Activated T-helper 17 cell treated with anti-CD3 and anti-CD28 coated beads, Interleukin-2, amount 50 U/mL, for 72 hours (primary cell): ENCODE measurements around the gene EXD2. TPM values are rescaled to one million over a fixed set of nuclear protein-coding genes. Genes with fewer than 3 reads are reported as not detected.
"Not testable (repeated sequence)": the region's sequence is repeated elsewhere in the genome, so short reads cannot be mapped to it uniquely, and the experiment has no call there.

Source experiments
- ATAC-seq: fragments of 150-1000 bp; cut with Tn5 transposase; replicated peaks from 2 replicates; pipeline ENCODE4 v1.10.0; 2021; ENCODE audit warnings: mild to moderate bottlenecking, moderate library complexity
- H3K27ac Mint-ChIP-seq: one replicate; pipeline ENCODE4 v1.8.0; 2022; ENCODE audit warnings: mixed read lengths
- H3K27me3 Mint-ChIP-seq: one replicate; pipeline ENCODE4 v1.8.0; 2022; ENCODE audit warnings: mixed read lengths
- H3K36me3 Mint-ChIP-seq: one replicate; pipeline ENCODE4 v1.8.0; 2022; ENCODE audit warnings: low read depth, mild to moderate bottlenecking, mixed read lengths
- H3K4me1 Mint-ChIP-seq: one replicate; pipeline ENCODE4 v1.8.0; 2022; ENCODE audit warnings: mixed read lengths
- H3K4me3 Mint-ChIP-seq: one replicate; pipeline ENCODE4 v1.8.0; 2022; ENCODE audit warnings: mild to moderate bottlenecking, mixed read lengths
- H3K9me3 Mint-ChIP-seq: one replicate; pipeline ENCODE4 v1.8.0; 2022; ENCODE audit warnings: mixed read lengths
- total RNA-seq, 2 donors: library from RNA; stranded (reverse); gene quantifications; one replicate each; pipeline ENCODE4 v1.2.3, GENCODE V29; 2022

EXD2 gene
- total RNA-seq, 2 donors from 2014 or later, result 9.2 to 11.8 TPM

DNA sequence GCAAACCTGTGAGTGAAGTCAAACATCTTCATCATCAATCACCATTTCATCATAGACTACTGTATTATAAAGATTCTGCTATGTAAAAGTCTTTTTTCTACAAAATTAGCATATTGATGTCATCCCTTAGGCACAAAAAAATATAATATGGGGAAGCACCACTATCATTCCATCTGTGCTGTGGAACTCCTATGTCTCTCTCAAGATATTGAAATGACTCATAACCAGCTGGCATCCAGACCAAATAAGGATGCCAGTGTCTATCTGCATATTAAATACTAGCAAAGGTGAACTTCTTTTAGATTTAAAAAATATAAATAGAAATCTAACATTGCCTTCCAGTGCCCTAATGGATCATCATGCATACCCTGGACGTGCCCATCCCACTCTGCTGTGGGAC, 20.5 kb upstream of the EXD2 start:
- no peak overlapping the region for H3K27ac Mint-ChIP-seq
- no peak for ATAC-seq
- no peaks in the 10 kb centered on the region for H3K36me3 Mint-ChIP-seq
- H3K4me3 Mint-ChIP-seq, result no peak overlapping the region
- H3K4me1 Mint-ChIP-seq, result no peaks in the 10 kb centered on the region
- no peaks in the 10 kb centered on the region for H3K27me3 Mint-ChIP-seq
- no peaks in the 10 kb centered on the region for H3K9me3 Mint-ChIP-seq

DNA sequence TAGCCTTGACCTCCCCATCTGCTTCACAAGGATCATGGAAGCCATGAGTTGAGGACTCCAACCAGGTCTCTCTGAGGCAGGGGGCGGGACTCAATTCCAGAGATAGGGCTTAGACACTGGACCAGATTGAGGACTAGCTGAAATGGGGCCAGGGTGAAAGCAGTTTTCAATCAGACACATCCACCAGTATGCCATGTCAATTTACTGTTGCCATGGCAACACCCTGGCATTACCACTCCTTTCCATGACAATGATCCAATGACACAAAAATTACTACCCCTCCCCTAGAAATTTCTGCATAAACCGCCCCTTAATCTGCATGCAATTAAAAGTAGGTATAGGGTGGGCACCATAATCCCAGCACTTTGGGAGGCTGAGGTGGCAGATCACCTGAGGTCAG, 19.7 kb upstream of the EXD2 start:
- H3K27me3 Mint-ChIP-seq, result no peaks in the 10 kb centered on the region
- no peak for ATAC-seq
- H3K36me3 Mint-ChIP-seq, result no peaks in the 10 kb centered on the region
- H3K9me3 Mint-ChIP-seq, result no peaks in the 10 kb centered on the region
- H3K27ac Mint-ChIP-seq, result no peak overlapping the region
- no peaks in the 10 kb centered on the region for H3K4me1 Mint-ChIP-seq
- no peak overlapping the region for H3K4me3 Mint-ChIP-seq

DNA sequence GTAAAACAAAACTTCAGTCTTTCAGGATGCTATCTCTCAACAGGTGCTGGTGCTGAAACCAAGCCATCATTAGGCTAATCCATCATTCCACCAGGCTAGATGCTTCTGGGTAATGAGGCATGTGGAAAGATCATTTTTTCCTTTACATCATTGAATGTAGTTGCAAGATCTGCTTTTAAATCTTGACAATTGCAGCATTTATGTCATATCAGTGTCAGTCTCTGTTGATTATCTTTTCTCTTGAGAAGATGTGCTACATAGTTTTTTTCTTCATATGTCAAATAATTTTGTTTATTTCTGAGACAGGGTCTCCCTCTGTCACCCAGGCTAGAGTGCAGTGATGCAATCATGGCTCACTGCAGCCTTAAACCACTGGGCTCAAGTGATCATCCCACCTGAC, 16.2 kb upstream of the EXD2 start:
- Mint-ChIP-seq H3K9me3 (no peaks in the 10 kb centered on the region), H3K36me3 (no peaks in the 10 kb centered on the region), H3K4me3 (no peak overlapping the region), H3K4me1 (no peaks in the 10 kb centered on the region), H3K27ac (no peak overlapping the region), H3K27me3 (no peaks in the 10 kb centered on the region)
- ATAC-seq, result no peak

DNA sequence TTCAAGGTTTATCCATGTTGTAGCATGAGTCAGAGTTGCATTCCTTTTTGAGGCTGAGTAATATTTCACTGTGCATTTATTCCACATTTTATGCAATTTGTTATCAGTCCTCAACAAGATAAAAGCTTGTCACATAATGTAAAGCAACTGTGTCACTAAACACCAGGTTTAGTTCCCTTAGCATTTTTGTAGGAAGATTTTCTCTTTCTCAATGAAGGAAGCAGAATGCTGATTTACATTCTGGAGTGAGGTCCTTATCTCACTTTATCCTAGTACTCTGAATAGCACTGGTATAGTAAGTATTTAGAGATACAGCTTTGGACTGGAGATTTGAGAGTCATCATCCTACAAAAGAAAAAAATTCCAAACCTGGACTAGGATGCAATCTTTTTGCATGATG, 9.8 kb upstream of the EXD2 start:
- Mint-ChIP-seq H3K36me3 (no peaks in the 10 kb centered on the region), H3K9me3 (no peaks in the 10 kb centered on the region), H3K27ac (no peak overlapping the region), H3K4me3 (no peak overlapping the region), H3K27me3 (no peaks in the 10 kb centered on the region), H3K4me1 (no peaks in the 10 kb centered on the region)
- ATAC-seq, result no peak

DNA sequence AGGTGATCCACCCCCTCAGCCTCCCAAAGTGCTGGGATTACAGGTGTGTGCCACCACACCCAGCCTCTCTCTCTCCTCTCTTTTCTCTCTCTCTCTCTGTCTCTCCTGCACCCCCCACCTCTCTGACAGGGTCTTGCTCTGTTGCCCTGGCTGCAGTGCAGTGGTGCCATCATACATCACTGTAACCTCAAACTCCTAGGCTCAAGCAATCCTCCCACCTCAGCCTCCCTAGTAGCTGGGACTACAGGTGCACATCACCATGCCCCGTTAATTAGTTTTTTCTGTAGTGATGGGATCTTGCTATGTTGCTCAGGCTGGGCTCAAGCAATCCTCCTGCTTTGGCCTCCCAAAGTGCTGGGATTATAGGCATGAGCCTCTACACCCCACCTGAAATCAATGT, 8.7 kb upstream of the EXD2 start:
- not testable (repeated sequence) for H3K9me3 Mint-ChIP-seq, ATAC-seq, H3K4me3 Mint-ChIP-seq, H3K4me1 Mint-ChIP-seq, H3K27me3 Mint-ChIP-seq, H3K27ac Mint-ChIP-seq, H3K36me3 Mint-ChIP-seq

DNA sequence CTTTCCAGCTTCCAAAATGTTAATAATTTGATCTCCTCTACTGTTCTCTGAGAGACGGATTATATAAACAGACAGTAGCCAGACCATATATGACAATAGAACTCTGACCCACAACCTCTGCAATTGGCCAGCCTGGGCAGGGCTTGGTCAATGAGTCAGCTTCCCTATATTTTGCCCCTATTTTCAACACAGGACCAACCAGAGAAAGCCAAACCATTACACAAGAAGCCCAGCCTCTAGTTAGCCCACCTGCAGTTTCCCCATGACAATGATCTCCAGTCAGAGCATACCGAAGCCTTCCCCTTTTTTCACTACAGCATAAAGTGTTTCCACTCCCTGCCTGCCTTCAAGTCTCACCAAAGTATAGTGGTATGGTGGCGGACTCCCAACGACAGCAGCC, 7.6 kb upstream of the EXD2 start:
- Mint-ChIP-seq H3K27ac (no peak overlapping the region), H3K27me3 (no peaks in the 10 kb centered on the region), H3K4me3 (no peak overlapping the region), H3K9me3 (no peaks in the 10 kb centered on the region), H3K4me1 (no peaks in the 10 kb centered on the region), H3K36me3 (no peaks in the 10 kb centered on the region)
- ATAC-seq, result no peak

DNA sequence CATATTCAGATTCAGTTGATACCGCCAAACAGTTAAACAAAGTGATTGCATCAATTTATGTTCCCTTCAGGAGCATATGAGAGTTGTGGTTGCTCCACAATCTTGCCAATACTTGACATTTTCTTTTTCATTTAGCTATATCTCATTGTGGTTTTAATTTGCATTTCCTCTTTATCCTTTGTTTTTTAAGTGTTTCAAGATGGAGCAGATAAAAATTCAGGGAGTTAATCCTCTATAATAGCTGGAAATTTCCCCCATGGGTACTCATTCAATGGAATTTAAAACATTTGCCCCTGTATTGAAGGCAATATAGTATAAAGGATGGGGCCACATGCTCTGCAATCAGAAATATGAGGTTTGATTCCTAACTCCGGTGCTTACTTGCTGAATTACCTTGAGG, 1.1 kb upstream of the EXD2 start:
- peak overlapping the region; percentile 89 for H3K4me3 Mint-ChIP-seq
- H3K36me3 Mint-ChIP-seq, result no peaks in the 10 kb centered on the region
- H3K27ac Mint-ChIP-seq, result no peak overlapping the region
- no peaks in the 10 kb centered on the region for H3K27me3 Mint-ChIP-seq
- H3K4me1 Mint-ChIP-seq, result peaks cover 4% of the 10 kb centered on the region
- no peaks in the 10 kb centered on the region for H3K9me3 Mint-ChIP-seq
- no peak for ATAC-seq

DNA sequence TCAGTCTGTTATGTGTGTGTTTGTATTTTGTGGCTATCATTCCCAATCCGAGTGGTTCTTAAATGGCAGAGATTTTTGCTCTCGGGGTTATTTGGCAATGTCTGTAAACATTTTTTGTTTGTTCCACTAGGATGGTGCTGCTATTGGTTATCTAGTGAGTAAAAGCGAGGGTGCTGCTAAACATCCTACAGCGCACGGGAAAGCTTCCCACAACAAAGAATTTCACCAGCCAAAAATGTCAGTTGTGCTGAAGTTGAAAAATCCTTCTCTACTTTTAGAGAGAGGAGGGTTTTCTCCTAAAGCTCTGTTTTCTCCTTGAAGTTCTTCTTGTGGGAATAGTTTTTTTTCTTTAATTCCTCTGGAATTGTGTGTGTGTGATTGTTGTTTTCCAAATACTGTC, 2.4 kb downstream of the EXD2 start:
- Mint-ChIP-seq H3K27me3 (no peaks in the 10 kb centered on the region), H3K9me3 (no peaks in the 10 kb centered on the region), H3K36me3 (no peaks in the 10 kb centered on the region), H3K4me1 (peaks cover 4% of the 10 kb centered on the region), H3K4me3 (peak overlapping the region; percentile 89), H3K27ac (no peak overlapping the region)
- no peak for ATAC-seq

DNA sequence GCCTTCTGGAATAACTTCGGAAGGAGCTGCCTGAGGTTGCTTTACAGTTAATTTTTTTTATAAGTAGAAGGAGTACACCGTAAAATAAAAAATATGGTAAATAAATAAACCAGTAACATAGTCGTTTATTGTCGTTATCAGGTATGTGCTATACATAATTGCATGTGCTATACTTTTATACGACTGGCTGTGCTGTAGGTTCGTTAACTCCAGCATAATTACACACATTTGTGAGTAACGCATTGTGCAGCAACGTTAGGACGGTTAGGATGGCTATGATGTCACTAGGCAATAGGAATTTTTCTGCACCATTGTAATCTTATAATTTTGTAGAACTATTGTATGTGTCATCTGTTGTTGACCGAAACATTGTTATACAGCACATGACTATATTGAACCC, 8.5 kb downstream of the EXD2 start:
- Mint-ChIP-seq H3K4me3 (no peak overlapping the region), H3K4me1 (no peaks in the 10 kb centered on the region), H3K36me3 (no peaks in the 10 kb centered on the region), H3K9me3 (no peaks in the 10 kb centered on the region), H3K27me3 (no peaks in the 10 kb centered on the region), H3K27ac (no peak overlapping the region)
- ATAC-seq, result no peak

DNA sequence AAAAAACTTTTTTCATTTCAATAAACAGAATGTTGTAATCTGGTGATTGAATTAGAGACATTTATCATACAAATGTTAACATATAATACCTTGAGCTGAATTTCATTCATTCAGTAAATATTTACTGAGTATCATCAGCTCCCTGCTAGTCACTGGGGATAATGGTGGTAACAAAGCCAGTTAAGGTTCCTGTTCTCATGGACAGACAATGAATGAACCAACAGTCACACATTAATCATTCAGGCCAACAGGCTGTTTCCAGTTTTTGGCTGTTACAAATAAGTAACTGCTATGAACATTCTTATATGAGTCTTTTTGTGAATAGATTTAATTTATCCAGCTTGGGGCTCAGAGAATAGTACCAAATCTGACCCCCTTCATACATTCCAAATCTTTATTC, 13.5 kb downstream of the EXD2 start:
- H3K4me1 Mint-ChIP-seq, result no peaks in the 10 kb centered on the region
- ATAC-seq, result no peak
- H3K27ac Mint-ChIP-seq, result no peak overlapping the region
- H3K36me3 Mint-ChIP-seq, result peaks cover 12% of the 10 kb centered on the region
- H3K4me3 Mint-ChIP-seq, result no peak overlapping the region
- H3K27me3 Mint-ChIP-seq, result no peaks in the 10 kb centered on the region
- no peaks in the 10 kb centered on the region for H3K9me3 Mint-ChIP-seq

DNA sequence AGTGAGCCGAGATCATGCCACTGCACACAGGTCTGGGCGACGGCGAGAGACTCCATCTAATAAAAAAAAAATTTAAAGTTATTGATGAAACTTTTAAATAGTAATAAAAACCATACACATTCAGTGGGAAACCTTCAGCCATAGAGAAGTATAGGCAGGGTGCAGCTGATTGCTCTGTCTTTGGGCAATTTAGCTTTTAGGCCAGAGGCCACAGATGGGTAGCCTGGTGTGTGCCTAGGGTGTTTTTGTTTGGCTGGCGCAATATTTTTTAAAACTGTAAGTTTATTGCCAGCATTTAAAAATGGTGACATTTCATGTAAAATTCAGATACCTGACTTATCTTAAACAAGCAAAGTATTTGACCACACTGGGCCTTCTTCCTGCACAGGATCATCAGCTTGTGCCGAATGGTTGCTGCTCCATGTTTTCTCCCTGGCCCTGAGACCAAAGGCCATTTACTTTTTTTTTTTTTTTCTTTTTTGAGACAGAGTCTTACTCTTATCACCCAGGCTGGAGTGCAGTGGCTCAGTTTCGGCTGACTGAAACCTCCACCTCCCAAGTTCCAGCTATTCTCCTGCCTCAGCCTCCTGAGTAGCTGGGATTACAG, 16.2 kb downstream of the EXD2 start:
- H3K36me3 Mint-ChIP-seq, result peaks cover 12% of the 10 kb centered on the region
- no peaks in the 10 kb centered on the region for H3K27me3 Mint-ChIP-seq
- no peak for ATAC-seq
- no peak overlapping the region for H3K4me3 Mint-ChIP-seq
- H3K9me3 Mint-ChIP-seq, result no peaks in the 10 kb centered on the region
- H3K27ac Mint-ChIP-seq, result no peak overlapping the region
- no peaks in the 10 kb centered on the region for H3K4me1 Mint-ChIP-seq

DNA sequence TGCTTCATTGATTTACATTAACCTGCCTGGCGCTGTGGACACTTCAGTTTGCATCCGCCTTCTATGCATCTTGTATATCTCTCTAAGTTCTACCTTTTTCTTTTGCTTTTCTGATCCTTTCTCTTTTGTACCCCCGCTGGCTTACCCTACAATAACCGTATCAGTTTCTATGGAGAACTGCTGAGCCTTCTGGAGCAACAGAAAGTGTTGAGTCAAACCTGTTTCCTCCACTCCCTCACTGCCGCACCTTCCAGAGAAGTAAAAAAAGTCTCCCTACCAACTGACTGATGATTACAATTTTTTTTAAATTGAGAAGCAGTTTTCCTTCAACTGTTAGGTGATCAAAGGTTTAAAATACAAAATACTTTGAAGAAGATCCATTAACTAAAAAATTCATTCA, 17.4 kb downstream of the EXD2 start:
- Mint-ChIP-seq H3K27me3 (no peaks in the 10 kb centered on the region), H3K4me3 (no peak overlapping the region), H3K27ac (peak overlapping the region; percentile 42), H3K9me3 (no peaks in the 10 kb centered on the region), H3K4me1 (no peaks in the 10 kb centered on the region), H3K36me3 (peaks cover 12% of the 10 kb centered on the region)
- peak; percentile 54 for ATAC-seq

DNA sequence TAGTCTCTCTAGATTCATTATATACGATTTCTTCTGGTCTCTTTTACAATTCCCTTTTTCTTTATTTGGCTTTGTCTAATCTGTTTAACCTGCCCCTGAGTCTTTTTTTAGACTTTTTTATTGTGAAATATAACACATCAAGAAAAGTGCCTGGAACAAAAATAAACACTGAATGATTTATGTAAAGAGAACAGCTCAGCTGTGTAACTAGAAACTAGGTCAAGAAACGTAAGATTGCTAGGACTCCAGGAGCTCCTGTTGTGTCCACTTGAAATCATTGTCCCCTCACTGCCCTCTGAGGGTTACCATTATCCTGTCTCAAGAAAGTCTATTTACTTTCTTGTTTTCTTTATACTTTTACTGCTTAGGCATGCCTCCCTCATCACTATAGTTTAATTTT, 23.1 kb downstream of the EXD2 start:
- Mint-ChIP-seq H3K36me3 (peaks cover 18% of the 10 kb centered on the region), H3K4me1 (no peaks in the 10 kb centered on the region), H3K9me3 (no peaks in the 10 kb centered on the region), H3K27ac (no peak overlapping the region), H3K4me3 (no peak overlapping the region), H3K27me3 (no peaks in the 10 kb centered on the region)
- no peak for ATAC-seq

DNA sequence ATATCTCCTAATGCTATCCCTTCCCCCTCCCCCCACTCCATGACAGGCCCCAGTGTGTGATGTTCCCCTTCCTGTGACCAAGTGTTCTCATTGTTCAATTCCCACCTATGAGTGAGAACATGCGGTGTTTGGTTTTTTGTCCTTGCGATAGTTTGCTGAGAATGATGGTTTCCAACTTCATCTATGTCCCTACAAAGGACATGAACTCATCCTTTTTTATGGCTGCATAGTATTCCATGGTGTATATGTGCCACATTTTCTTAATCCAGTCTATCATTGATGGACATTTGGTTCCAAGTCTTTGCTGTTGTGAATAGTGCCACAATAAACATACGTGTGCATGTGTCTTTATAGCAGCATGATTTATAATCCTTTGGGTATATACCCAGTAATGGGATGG, 26.4 kb downstream of the EXD2 start:
- not testable (repeated sequence) for ATAC-seq, H3K4me1 Mint-ChIP-seq, H3K27me3 Mint-ChIP-seq, H3K4me3 Mint-ChIP-seq, H3K9me3 Mint-ChIP-seq, H3K27ac Mint-ChIP-seq
- H3K36me3 Mint-ChIP-seq, result peaks cover 20% of the 10 kb centered on the region

DNA sequence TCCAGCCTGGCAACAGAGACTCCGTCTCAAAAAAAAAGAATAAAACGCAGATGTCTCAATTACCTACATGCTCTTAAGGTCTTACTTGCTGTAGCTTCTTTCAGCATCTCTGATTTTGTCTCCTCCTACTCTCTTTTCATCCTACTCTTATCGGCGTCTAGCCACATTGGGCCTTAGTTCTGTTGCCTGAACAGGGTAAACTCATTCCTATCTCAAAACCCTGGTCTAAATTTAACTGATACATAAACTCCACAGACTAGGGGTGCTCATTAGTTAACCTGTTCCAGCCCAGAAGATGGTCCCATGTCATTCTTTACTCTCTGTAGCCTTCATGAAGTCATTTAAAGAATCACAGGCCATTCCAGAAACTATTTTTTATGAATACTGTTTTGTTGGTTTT, 33.6 kb downstream of the EXD2 start:
- ATAC-seq, result no peak
- Mint-ChIP-seq H3K36me3 (peaks cover 6% of the 10 kb centered on the region), H3K9me3 (no peaks in the 10 kb centered on the region), H3K4me3 (no peak overlapping the region), H3K27ac (no peak overlapping the region), H3K27me3 (no peaks in the 10 kb centered on the region), H3K4me1 (no peaks in the 10 kb centered on the region)

DNA sequence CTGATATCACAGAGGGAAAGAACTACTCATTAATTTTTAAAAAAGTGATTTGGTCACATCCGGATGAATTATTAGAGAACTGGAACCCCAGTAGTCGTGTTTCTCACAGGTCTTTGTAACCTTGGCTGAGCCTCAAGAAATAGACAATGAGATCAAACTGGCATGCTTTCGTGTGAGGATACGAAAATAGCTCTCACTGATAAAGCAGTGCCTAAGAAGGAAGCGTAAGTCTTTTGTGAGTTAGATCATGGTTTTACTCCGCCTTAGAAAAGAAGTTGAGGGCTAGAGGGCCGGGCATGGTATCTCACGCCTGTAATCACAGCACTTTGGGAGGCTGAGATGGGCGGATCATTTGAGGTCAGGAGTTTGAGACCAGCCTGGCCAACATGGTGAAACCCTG, 34.9 kb downstream of the EXD2 start:
- no peaks in the 10 kb centered on the region for H3K9me3 Mint-ChIP-seq
- H3K27me3 Mint-ChIP-seq, result no peaks in the 10 kb centered on the region
- no peaks in the 10 kb centered on the region for H3K4me1 Mint-ChIP-seq
- no peak overlapping the region for H3K27ac Mint-ChIP-seq
- no peak overlapping the region for H3K4me3 Mint-ChIP-seq
- H3K36me3 Mint-ChIP-seq, result peaks cover 16% of the 10 kb centered on the region
- no peak for ATAC-seq
